HepG2 (cell line): Measurements from ENCODE around the gene HCFC1R1. TPM values are rescaled to one million over a fixed set of nuclear protein-coding genes. Genes with fewer than 3 reads are reported as not detected.

Source experiments
- ATAC-seq: fragments of 200-7000 bp; cut with Tn5 transposase; 3 replicates; pipeline ENCODE4 v1.9.1; 2020; ENCODE audit warnings: mild to moderate bottlenecking, moderate library complexity
- BruUV-seq: library from RNA; stranded (reverse); fragments of 400-500 nt; replicated peaks from 2 replicates; lab custom pipeline; 2021; lab: Mats Ljungman, UMichigan
- CTCF ChIA-PET: fragments of 300-600 bp; formaldehyde crosslinking; extraction: SDS; loops from one replicate; lab custom pipeline; 2021; ENCODE audit warnings: low total read pairs, inconsistent platforms, low intra/inter-chr PET ratio; lab: Yijun Ruan, JAX
- POLR2A ChIA-PET: fragments of 350-600 bp; sonication (Branson Sonifier 250); formaldehyde crosslinking; loops from one replicate; lab custom pipeline; 2020; ENCODE audit warnings: antibody characterized with exemption, inconsistent platforms; lab: Yijun Ruan, JAX
- DNase-seq: peaks from one replicate; pipeline ENCODE4 v3.0.0-alpha.2; 2015; ENCODE audit warnings: low spot score
- FAIRE-seq: peaks from 3 replicates; lab custom pipeline; 2011; peaks lifted over from hg19 to GRCh38; lab: Jason Lieb, UNC
- H2AFZ ChIP-seq: one replicate; pipeline ENCODE4 v1.6.1; 2011; ENCODE audit warnings: low read length, inconsistent platforms
- H3K27ac ChIP-seq: fragments of 300-600 bp; 3 replicates; pipeline ENCODE4 v1.8.0; 2011; ENCODE audit warnings: mixed run types, mild to moderate bottlenecking, mixed read lengths, low read length, inconsistent platforms; ENCODE audit not compliant: insufficient read depth; ENCODE audit errors: extremely low read length
- H3K27me3 ChIP-seq, 2 experiments: fragments of 200-600 bp in 1 of 2; 2 replicates in 1 of 2; 3 replicates in 1 of 2; pipeline versions ENCODE4 v1.6.0 to v1.8.0; 2011; ENCODE audit warnings: low read length in 2 of 2, mild to moderate bottlenecking in 2 of 2, moderate library complexity in 2 of 2, inconsistent platforms in 1 of 2; ENCODE audit not compliant: insufficient read depth in 2 of 2, control insufficient read depth in 1 of 2
- H3K36me3 ChIP-seq, 2 experiments: fragments of 200-600 bp in 1 of 2; replicated peaks in 1 of 2; 2 replicates in 1 of 2; 3 replicates in 1 of 2; pipeline versions ENCODE4 v1.5.1 to v1.8.0; 2011; ENCODE audit warnings: low read length in 2 of 2, inconsistent platforms in 1 of 2; ENCODE audit not compliant: insufficient read depth in 2 of 2, control insufficient read depth in 1 of 2
- H3K4me1 ChIP-seq: 2 replicates; pipeline ENCODE4 v1.5.1; 2012; ENCODE audit warnings: low read length, inconsistent platforms; ENCODE audit not compliant: insufficient read depth
- H3K4me2 ChIP-seq: 2 replicates; pipeline ENCODE4 v1.6.0; 2011; ENCODE audit warnings: low read depth, low read length, inconsistent platforms
- H3K4me3 ChIP-seq, 3 experiments: fragments of 200-600 bp in 1 of 3; sonication (generic), shearing (Covaris generic) in 1 of 3; replicated peaks in 1 of 3; 2 replicates each; pipeline ENCODE4 v1.5.1; 2011 to 2016; ENCODE audit warnings: low read length in 3 of 3, inconsistent platforms in 2 of 3, low read depth in 2 of 3, mild to moderate bottlenecking in 2 of 3, control low read depth in 1 of 3, mixed read lengths in 1 of 3; ENCODE audit not compliant: insufficient read depth in 1 of 3
- H3K79me2 ChIP-seq: one replicate; pipeline ENCODE4 v1.6.1; 2011; ENCODE audit warnings: low read length, inconsistent platforms; ENCODE audit not compliant: insufficient read depth
- H3K9ac ChIP-seq: 2 replicates; pipeline ENCODE4 v1.6.0; 2011; ENCODE audit warnings: mild to moderate bottlenecking, low read depth, low read length, inconsistent platforms; ENCODE audit not compliant: insufficient read depth
- H3K9me3 ChIP-seq: 2 replicates; pipeline ENCODE4 v1.5.1; 2012; ENCODE audit warnings: mild to moderate bottlenecking, low read length
- H4K20me1 ChIP-seq: 2 replicates; pipeline ENCODE4 v1.6.0; 2011; ENCODE audit warnings: inconsistent platforms, mild to moderate bottlenecking, low read length, moderate library complexity; ENCODE audit not compliant: insufficient read depth
- CEBPB ChIP-seq: IDR thresholded peaks from 2 replicates; pipeline ENCODE4 v1.6.1; 2011; ENCODE audit warnings: low read depth, low read length, improper control_type of control experiment, borderline replicate concordance
- CREB1 ChIP-seq, 2 experiments: fragments of 450-650 bp in 1 of 2; IDR thresholded peaks; 2 replicates each; pipeline ENCODE4 v1.6.1; 2016 to 2017; ENCODE audit warnings: control low read depth in 1 of 2, mild to moderate bottlenecking in 1 of 2, missing compliant biosample characterization in 1 of 2, missing genetic modification characterization in 1 of 2
- ELF4 ChIP-seq: sonication (generic); formaldehyde crosslinking; IDR thresholded peaks from 2 replicates; pipeline ENCODE4 v1.5.0; 2020; ENCODE audit warnings: missing genetic modification reagents, mild to moderate bottlenecking, moderate library complexity, borderline replicate concordance
- ESRRA ChIP-seq: sonication (generic); formaldehyde crosslinking; IDR thresholded peaks from 2 replicates; pipeline ENCODE4 v1.5.1; 2020; ENCODE audit warnings: mild to moderate bottlenecking, low read depth, missing genetic modification reagents
- HOXA7 ChIP-seq: sonication (generic); formaldehyde crosslinking; IDR thresholded peaks from 2 replicates; pipeline ENCODE4 v1.8.1; 2022; ENCODE audit warnings: mild to moderate bottlenecking, missing genetic modification reagents, moderate library complexity
- KDM5A ChIP-seq: fragments of 200-600 bp; sonication (generic); IDR thresholded peaks from 2 replicates; pipeline ENCODE4 v1.7.0; 2018; ENCODE audit warnings: antibody characterized with exemption, mild to moderate bottlenecking, low read length, borderline replicate concordance
- RFXANK ChIP-seq: IDR thresholded peaks from 2 replicates; pipeline ENCODE4 v1.6.1; 2016
- TAF1 ChIP-seq: sonication (generic); formaldehyde crosslinking; IDR thresholded peaks from 2 replicates; pipeline ENCODE4 v1.4.0; 2020; ENCODE audit warnings: missing genetic modification reagents
- TBX3 ChIP-seq: fragments of 450-650 bp; IDR thresholded peaks from 2 replicates; pipeline ENCODE4 v1.6.1; 2017; ENCODE audit warnings: antibody characterized with exemption, mild to moderate bottlenecking, inconsistent platforms, borderline replicate concordance
- TRIM24 ChIP-seq: sonication (generic); formaldehyde crosslinking; IDR thresholded peaks from 2 replicates; pipeline ENCODE4 v1.8.0; 2022; ENCODE audit warnings: mild to moderate bottlenecking, missing genetic modification reagents
- ZNF558 ChIP-seq: sonication (generic); formaldehyde crosslinking; IDR thresholded peaks from 2 replicates; pipeline ENCODE4 v1.9.0; 2022; ENCODE audit warnings: mild to moderate bottlenecking, missing genetic modification reagents, borderline replicate concordance
- ZNF564 ChIP-seq: sonication (generic); formaldehyde crosslinking; IDR thresholded peaks from 2 replicates; pipeline ENCODE4 v1.8.1; 2023; ENCODE audit warnings: mild to moderate bottlenecking, missing genetic modification reagents
- ZNF737 ChIP-seq: sonication (generic); formaldehyde crosslinking; IDR thresholded peaks from 2 replicates; pipeline ENCODE4 v1.5.0; 2020; ENCODE audit warnings: missing genetic modification reagents, mild to moderate bottlenecking, borderline replicate concordance
- ZNF776 ChIP-seq: sonication (generic); formaldehyde crosslinking; IDR thresholded peaks from 2 replicates; pipeline ENCODE4 v1.4.0; 2020; ENCODE audit warnings: mild to moderate bottlenecking, missing genetic modification reagents
- ZNF782 ChIP-seq: sonication (generic); formaldehyde crosslinking; IDR thresholded peaks from 2 replicates; pipeline ENCODE4 v1.4.0; 2020; ENCODE audit warnings: missing genetic modification reagents, mild to moderate bottlenecking, borderline replicate concordance
- ZSCAN12 ChIP-seq: sonication (generic); formaldehyde crosslinking; IDR thresholded peaks from 2 replicates; pipeline ENCODE4 v1.9.0; 2021; ENCODE audit warnings: mild to moderate bottlenecking, missing genetic modification reagents
- WGBS: methylation state at CpG from one replicate; pipeline ENCODE4 v1.1.6; 2017; ENCODE audit warnings: low lambda C conversion rate; 5-methylcytosine and 5-hydroxymethylcytosine counted together
- in situ Hi-C: cut with HindIII; loops from 2 replicates; pipeline ENCODE4 v1.10.0; 2017; ENCODE audit warnings: low pct_unique_long_range_greater_than_20kb; ENCODE audit not compliant: extremely low pct_ligation_motif_present
- intact Hi-C: fragments of 100-400 bp; cut with micrococcal nuclease; formaldehyde crosslinking; loops from one replicate; pipeline ENCODE4 v1.10.0; 2022; ENCODE audit not compliant: unreplicated experiment
- polyA plus RNA-seq, 8 experiments: library from polyadenylated mRNA; depleted of rRNA in 3 of 8; stranded (reverse) in 7 of 8; unstranded in 1 of 8; fragments of >200 nt; fragmentation: Illumina TruSeq in 4 of 8; extraction: Trizol in 4 of 8; gene quantifications; 2 replicates each; pipeline versions ENCODE4 v1.2.1 to v1.2.3, GENCODE V29; 2011 to 2016; ENCODE audit warnings: low read depth in 4 of 8, missing spikeins in 1 of 8, mixed read lengths in 1 of 8; ENCODE audit not compliant: insufficient read depth in 1 of 8
- total RNA-seq, 5 experiments: library from RNA; depleted of rRNA; stranded (reverse); fragments of >200 nt; fragmentation: Illumina TruSeq; extraction: Trizol; gene quantifications; 2 replicates each; pipeline ENCODE4 v1.2.3, GENCODE V29; 2016; ENCODE audit warnings: low read depth in 1 of 5
- TF ChIP-seq, protein P1 (sequence below): sonication (generic); formaldehyde crosslinking; IDR thresholded peaks from 2 replicates; pipeline ENCODE4 v1.4.0; 2020; ENCODE audit warnings: low read depth, missing genetic modification reagents
- TF ChIP-seq, protein P2 (sequence below): sonication (generic); formaldehyde crosslinking; IDR thresholded peaks from 2 replicates; pipeline ENCODE4 v1.5.0; 2020; ENCODE audit warnings: mild to moderate bottlenecking, missing genetic modification reagents
- TF ChIP-seq, protein P3 (sequence below): sonication (generic); formaldehyde crosslinking; IDR thresholded peaks from 2 replicates; pipeline ENCODE4 v1.5.0; 2020; ENCODE audit warnings: mild to moderate bottlenecking, low read depth, missing genetic modification reagents, borderline replicate concordance

Gene HCFC1R1
- total and polyA plus RNA-seq, 2 of the 13 experiments (the other 11 are each of a cell fraction or from before 2014, with no cell fraction given), result 13.8 to 16.1 TPM

DNA sequence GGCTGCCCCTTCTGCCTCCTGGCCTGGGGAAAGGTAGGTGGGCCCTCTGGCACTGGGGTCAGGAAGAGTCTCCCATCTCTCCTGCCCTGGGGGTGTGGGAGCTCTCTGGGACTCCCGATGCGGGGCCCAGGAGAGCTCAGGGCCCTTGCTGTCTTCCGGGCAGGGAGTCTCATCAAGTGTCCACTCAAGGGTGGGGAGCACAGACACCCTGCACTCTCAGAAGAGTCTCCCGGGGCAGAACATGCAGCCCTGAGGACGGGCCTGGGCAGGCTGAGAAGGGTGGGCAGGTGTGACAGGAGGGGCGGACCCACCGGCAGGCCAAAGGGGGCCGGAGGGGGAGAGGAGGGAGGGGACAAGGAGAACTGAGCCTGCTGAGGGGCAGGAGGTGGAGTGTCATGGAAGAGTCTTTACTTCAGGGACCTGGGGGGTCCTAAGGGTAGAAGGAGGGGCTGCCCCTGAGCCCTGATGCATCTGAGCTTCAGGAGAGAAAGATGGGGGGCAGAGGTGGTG is 35.1 kb downstream of the HCFC1R1 start:
- WGBS, result 10% methylated on average over 5 of the region's 8 CpGs
- FAIRE-seq (no peak), ATAC-seq (no peak), DNase-seq (no peak)
- no peaks in the 10 kb centered on the region for H3K36me3 ChIP-seq
- TF ChIP-seq RFXANK (CRISPR knock-in tag) (no peak), CREB1 (IDR thresholded peaks at IDR 0.05) (no peak), CREB1 (CRISPR knock-in tag; IDR thresholded peaks at IDR 0.05) (no peak), HOXA7 (CRISPR knock-in tag) (no peak), ZNF564 (CRISPR knock-in tag) (no peak), ZNF782 (CRISPR knock-in tag) (no peak), ESRRA (CRISPR knock-in tag) (no peak), TBX3 (no peak), ZNF558 (CRISPR knock-in tag) (no peak), ELF4 (CRISPR knock-in tag) (no peak), TRIM24 (CRISPR knock-in tag) (no peak), ZNF776 (CRISPR knock-in tag) (no peak), TAF1 (CRISPR knock-in tag) (no peak), KDM5A (no peak), ZSCAN12 (CRISPR knock-in tag) (no peak), ZNF737 (no peak), CEBPB (no peak)
- TF ChIP-seq, protein P1, sequence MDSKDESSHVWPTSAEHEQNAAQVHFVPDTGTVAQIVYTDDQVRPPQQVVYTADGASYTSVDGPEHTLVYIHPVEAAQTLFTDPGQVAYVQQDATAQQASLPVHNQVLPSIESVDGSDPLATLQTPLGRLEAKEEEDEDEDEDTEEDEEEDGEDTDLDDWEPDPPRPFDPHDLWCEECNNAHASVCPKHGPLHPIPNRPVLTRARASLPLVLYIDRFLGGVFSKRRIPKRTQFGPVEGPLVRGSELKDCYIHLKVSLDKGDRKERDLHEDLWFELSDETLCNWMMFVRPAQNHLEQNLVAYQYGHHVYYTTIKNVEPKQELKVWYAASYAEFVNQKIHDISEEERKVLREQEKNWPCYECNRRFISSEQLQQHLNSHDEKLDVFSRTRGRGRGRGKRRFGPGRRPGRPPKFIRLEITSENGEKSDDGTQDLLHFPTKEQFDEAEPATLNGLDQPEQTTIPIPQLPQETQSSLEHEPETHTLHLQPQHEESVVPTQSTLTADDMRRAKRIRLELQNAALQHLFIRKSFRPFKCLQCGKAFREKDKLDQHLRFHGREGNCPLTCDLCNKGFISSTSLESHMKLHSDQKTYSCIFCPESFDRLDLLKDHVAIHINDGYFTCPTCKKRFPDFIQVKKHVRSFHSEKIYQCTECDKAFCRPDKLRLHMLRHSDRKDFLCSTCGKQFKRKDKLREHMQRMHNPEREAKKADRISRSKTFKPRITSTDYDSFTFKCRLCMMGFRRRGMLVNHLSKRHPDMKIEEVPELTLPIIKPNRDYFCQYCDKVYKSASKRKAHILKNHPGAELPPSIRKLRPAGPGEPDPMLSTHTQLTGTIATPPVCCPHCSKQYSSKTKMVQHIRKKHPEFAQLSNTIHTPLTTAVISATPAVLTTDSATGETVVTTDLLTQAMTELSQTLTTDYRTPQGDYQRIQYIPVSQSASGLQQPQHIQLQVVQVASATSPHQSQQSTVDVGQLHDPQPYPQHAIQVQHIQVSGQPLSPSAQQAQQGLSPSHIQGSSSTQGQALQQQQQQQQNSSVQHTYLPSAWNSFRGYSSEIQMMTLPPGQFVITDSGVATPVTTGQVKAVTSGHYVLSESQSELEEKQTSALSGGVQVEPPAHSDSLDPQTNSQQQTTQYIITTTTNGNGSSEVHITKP (CRISPR knock-in tag), result no peak
- TF ChIP-seq, protein P2, sequence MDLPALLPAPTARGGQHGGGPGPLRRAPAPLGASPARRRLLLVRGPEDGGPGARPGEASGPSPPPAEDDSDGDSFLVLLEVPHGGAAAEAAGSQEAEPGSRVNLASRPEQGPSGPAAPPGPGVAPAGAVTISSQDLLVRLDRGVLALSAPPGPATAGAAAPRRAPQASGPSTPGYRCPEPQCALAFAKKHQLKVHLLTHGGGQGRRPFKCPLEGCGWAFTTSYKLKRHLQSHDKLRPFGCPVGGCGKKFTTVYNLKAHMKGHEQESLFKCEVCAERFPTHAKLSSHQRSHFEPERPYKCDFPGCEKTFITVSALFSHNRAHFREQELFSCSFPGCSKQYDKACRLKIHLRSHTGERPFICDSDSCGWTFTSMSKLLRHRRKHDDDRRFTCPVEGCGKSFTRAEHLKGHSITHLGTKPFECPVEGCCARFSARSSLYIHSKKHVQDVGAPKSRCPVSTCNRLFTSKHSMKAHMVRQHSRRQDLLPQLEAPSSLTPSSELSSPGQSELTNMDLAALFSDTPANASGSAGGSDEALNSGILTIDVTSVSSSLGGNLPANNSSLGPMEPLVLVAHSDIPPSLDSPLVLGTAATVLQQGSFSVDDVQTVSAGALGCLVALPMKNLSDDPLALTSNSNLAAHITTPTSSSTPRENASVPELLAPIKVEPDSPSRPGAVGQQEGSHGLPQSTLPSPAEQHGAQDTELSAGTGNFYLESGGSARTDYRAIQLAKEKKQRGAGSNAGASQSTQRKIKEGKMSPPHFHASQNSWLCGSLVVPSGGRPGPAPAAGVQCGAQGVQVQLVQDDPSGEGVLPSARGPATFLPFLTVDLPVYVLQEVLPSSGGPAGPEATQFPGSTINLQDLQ (CRISPR knock-in tag), result no peak
- TF ChIP-seq, protein P3, sequence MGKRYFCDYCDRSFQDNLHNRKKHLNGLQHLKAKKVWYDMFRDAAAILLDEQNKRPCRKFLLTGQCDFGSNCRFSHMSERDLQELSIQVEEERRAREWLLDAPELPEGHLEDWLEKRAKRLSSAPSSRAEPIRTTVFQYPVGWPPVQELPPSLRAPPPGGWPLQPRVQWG (CRISPR knock-in tag), result no peak
- H3K27ac ChIP-seq, result no peak overlapping the region
- H3K4me1 ChIP-seq, result peaks cover 22% of the 10 kb centered on the region
- no peaks in the 10 kb centered on the region for H4K20me1 ChIP-seq
- no peak overlapping the region for H3K9ac ChIP-seq
- H2AFZ ChIP-seq, result no peak overlapping the region
- H3K79me2 ChIP-seq, result no peaks in the 10 kb centered on the region
- no peak overlapping the region for H3K4me3 ChIP-seq
- no peaks in the 10 kb centered on the region for H3K9me3 ChIP-seq
- peaks cover 19 to 60% of the 10 kb centered on the region in 2 experiments for H3K27me3 ChIP-seq
- H3K4me2 ChIP-seq, result no peak overlapping the region
- POLR2A ChIA-PET, result no interaction called here
- in situ Hi-C loops, result no loop called here
- CTCF ChIA-PET, result no interaction called here
- intact Hi-C loops, result no loop called here
- BruUV-seq, result no TSS peak
